Measurements from ENCODE around the gene RPL5.

RPL5 gene

DNA sequence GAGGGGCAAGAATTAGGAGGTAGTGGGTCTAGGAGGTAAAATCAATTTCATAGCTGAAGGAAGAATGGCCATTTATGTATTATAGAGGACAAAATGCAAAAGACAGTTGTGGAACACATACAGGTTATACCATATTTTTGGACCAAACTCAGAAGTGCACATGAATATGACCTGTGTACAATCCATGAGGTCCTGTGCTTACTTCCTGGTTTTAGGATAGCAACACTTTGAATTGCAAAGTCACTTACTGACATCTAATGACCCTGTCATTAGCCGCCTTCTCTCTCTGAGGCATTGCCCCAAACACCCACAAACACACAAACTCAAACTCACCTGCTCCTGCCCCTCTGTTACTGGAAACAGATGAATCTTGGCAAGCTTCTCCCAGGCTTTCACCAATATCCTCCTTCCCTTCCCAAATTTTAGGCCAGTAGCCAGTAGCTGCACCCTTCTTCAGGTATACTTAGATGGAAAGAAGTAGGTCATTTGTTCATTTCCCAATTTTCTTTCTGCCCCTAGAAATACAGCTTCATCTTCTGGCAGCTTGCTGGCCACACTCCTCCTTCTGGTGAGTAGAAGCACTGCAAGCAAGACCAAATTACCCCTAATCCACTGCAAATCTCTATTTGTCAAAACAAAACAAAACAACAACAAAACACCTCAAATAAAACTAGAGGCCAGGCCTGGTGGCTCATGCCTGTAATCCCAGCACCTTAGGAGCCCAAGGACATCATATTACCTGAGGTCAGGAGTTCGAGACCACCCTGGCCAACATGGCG, 13.7 kb upstream of the RPL5 start:
- DNase-seq (ENCODE audit: extremely low read depth in 1 of 2, low read depth in 1 of 2): no peak

DNA sequence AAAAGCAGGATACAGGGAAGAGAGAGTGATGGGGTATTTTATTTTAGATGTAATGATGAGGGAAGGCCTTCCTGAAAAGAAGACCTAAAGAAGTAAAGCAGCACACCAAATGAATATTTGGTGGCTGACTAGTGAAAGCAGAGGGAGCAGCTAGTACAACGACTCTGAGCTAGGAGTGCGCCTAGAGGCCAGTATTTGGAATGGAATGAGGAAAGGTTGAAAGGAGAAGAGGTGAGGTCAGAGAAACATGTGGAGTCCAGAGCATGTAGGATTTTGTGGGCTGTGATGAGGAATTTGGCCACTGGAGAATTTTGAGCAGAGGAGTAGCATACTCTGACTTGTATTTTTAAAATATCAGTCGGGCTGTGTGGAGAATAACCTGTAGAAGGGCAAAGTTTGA, 11.8 kb upstream of the RPL5 start:
- no peak for DNase-seq (ENCODE audit: extremely low read depth in 1 of 2, low read depth in 1 of 2)

DNA sequence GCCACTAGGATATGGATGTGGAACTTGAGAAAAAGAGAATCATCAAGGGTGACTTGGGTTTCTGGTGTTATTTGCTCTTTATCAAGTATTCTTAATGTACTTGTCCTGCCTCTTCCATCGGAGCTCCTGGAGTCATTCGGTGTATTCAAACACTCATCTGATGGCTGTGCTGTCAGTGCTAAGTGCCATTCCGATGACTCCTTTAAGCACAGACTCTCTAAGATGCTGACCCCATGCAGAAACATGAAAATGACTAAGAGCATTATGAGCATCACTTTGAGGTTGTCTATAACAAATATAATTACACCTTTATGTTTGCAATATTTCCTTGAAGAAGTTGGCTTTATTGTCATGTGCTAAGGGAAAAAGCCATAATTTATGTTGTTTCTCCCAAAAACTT, 11.3 kb upstream of the RPL5 start:
- DNase-seq (ENCODE audit: extremely low read depth in 1 of 2, low read depth in 1 of 2): no peak

DNA sequence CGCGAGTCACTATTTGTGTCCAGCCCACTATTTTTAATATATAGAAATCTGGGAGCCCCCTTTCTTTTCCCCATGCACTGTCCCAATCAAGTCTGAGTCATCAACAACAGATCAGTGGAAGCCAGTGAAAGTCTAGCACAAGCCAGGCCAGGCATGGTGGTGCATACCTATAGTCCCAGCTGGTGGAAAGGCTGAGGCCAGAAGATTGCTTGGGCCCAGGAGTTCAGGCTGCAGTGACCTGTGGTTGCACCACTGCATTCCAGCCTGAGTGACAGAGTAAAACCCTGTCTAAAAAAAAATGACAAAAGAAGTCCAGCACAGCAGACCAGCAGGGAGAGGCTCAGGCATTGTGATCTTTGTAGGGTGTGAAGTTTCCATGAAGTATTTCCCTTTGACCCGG, 9.0 kb upstream of the RPL5 start:
- no peak for DNase-seq (ENCODE audit: extremely low read depth in 1 of 2, low read depth in 1 of 2)

DNA sequence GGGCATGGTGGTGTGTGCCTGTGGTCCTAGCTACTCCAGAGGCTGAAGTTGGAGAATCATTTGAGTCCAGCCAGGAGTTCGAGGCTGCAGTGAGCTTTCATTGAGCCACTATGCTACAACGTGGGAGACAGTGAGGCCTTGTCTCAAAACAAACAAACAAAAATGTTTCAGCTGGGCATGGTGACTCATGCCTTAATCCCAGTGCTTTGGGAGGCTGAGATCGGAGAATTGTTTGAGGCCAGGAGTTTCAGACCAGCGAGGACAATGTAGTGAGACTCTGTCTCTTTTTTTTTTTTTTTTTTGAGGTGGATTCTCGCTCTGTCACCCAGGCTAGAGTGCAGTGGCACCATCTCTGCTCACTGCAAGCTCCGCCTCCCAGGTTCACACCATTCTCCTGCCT, 5.0 kb upstream of the RPL5 start:
- no peak for DNase-seq (ENCODE audit: extremely low read depth in 1 of 2, low read depth in 1 of 2)

DNA sequence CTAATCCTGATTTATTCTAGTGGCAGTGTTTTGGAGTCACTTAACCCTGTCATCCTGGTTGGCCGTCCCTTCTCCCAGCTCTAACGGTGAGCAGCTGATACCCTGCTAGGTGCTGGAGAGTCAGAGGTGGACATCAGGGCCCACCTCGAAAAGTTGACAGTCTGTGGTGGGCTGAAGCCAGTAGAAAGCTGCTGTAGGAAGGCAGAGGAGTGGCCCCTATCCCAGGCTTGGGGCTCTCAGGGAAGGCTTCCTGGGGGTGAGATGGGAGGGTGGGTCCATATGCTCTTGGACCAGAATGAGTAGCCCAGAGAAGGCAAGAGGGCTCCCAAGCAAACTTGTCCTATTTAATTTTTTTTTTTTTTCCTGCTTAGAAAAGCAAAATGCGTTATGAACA, 475 bp upstream of the RPL5 start:
- DNase-seq (ENCODE audit: extremely low read depth in 1 of 2, low read depth in 1 of 2): no peak

DNA sequence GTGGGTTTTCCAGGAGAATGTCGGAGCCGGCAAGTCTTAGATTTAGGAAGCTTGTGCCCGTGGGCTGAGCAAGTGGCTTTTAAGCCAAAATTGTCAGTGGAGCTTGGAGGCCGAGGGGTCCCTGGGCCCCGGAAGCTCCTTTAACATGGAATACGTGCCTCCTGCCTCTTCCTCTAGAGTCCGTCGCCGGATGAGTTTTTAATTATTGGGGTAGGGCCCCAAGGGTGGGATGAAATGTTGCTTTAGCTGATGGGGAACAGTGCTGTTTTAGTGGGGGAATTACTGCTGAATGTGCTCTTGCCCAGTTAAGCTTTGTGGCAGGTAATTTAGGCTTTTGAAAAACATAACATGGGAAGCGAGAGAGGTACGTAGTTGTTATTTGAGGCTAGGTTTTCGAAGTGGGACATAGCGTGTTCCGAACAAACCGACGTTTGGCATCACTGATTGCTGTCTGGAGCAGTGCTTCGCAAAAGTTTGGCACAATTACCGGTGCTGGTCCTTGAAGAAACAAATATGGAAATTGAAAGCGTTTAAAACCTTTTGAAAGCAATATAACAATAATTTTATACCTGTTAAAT, 786 bp downstream of the RPL5 start:
- no peak for DNase-seq (ENCODE audit: extremely low read depth in 1 of 2, low read depth in 1 of 2)

DNA sequence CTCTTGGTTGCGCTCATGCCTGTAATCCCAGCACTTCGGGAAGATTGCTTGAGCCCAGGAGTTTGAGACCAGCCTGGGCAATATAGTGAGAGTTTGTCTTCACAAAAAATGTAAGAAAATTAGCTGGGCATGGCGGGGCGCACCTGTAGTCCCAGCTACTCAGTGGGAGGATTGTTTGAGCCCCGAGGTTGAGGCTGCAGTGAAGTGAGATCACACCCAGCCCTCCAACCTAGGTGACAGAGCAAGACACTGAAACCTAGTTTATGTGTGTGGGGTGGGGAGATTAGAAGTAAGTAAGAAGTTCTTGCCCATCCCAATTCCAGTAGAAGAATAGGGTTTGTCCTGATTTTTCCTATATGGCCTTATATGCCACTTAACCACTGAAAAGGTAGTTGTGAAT, 2.0 kb downstream of the RPL5 start:
- no peak for DNase-seq (ENCODE audit: extremely low read depth in 1 of 2, low read depth in 1 of 2)

DNA sequence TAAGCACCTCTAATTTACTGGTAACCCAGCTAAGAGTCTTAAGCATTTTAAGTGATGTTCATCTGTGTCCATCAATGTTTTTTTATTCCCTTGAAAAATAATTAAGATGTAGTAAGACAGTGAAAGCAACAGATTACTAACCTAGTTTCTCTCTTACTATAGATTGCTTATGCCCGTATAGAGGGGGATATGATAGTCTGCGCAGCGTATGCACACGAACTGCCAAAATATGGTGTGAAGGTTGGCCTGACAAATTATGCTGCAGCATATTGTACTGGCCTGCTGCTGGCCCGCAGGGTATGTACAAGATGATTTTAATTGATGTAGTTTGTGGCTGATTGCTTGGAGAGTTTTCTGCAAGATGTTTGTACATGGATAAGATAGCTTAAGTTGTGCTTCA, 2.8 kb downstream of the RPL5 start:
- no peak for DNase-seq (ENCODE audit: extremely low read depth in 1 of 2, low read depth in 1 of 2)

DNA sequence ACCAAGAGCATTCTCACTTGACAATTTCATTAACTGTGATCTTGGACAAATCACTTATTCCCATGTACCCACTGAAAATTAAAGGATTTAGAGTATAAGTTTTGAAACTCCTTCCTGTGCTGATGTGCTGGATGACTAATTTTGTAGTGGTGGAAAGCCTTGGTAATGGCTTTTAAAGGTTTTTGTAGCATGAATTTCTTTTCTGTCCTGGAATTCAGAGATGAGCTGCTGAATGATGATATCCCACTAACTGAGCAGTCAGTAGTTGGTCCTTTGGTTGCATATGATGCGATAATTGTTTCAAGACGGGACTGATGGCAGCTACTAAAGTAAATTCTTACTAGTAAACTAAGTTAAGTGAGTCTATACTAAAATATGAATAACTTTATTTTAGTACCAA, 5.2 kb downstream of the RPL5 start:
- no peak for DNase-seq (ENCODE audit: extremely low read depth in 1 of 2, low read depth in 1 of 2)

DNA sequence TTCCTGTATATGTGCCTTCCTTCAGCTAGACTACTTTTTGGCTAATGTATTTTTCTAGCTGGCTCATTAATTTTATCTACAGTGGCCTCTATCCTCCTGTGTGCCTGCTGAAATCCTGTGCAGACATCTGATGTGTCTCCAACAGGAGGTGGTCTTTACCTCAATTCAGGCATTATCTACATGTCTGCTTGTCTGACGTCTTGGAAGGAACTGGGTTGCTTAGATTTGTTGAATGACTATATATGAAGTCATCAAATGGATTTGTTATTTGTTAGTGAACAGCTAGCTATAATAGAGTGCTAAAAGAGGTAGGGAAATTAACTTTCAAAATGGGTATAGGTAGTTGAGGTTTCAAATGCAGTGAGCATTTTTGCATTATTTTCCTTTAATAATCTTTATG, 6.7 kb downstream of the RPL5 start:
- DNase-seq (ENCODE audit: extremely low read depth in 1 of 2, low read depth in 1 of 2): no peak

DNA sequence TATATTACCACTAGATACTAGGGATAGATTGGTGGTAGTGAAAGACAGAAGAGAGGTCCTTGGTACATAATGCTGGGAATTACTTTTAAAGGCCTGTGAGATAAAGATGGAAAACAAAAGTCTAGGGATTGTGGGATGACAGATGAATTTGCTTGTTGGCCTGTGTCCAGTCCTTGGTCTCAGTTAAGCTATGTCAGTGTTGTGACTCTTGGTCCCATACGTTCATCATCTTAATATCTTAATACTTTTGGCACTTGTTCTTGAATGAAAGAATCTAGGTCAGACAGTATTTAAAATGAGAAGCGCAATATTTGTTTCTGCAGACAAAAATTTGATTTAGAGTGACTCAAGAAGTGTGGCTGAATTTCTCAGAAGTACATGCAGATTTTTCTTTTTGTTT, 7.6 kb downstream of the RPL5 start:
- DNase-seq (ENCODE audit: extremely low read depth in 1 of 2, low read depth in 1 of 2): no peak

DNA sequence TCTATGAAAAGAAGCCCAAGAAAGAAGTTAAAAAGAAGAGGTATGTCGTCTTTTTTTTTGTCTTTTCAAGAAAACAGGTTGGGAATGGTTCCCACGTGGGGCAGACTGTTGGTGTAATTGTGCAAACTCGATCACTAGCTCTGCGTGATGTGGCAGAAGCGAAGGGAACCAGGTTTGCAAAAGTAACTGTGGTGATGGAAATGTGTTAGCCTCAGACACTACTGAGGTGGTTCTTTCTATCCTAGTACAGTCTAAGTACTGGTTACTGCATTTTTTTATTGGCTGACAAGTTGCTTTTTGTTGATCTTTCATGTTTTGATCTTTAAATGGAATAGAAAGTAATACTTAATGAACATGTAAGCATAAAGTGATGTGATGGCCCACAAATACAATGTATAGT, 8.8 kb downstream of the RPL5 start:
- DNase-seq (ENCODE audit: extremely low read depth in 1 of 2, low read depth in 1 of 2): no peak

DNA sequence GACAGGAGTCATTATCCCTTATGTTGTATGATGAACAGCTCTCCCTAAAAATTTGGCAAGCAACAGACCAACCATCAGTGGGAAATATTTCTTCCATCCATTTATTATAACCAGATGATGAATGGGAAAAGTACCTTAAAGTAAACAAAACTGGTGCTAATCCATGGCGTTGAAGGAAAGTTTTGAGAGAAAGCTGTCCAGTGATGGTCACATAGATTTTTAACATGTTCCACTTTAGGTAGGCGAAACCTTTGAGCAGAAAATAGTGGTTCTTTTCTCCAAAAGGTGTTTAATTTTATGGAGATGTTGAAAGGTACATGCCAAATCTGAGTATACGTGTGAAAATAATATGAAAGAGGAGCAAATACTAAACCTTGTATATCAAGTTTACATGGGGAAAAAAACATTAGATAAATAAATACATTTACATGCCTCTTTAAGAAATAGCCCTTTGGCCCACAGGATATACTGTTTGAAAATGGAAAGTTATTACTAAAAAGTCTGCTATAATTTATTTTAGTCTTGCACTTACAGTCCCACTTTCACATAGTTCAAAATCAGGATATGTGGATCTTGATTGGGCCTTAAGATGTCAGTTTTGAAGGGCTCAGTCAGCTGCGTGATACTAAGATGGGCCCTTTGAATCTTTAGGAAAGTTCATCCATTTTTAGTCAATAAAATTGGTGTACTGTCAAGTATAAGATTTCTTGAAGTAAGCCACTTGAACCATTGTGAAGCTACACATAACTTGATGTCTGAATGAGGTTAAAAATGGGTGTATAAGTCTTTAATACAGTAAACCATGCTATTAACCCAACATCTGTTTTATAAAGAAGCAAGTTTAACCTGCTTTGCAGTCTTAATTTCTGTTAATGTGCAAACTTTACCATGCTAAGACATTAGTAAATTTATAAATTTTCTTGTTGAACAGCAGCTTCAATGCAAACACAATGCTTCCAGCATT, 10.5 kb downstream of the RPL5 start:
- DNase-seq (ENCODE audit: extremely low read depth in 1 of 2, low read depth in 1 of 2): no peak

DNA sequence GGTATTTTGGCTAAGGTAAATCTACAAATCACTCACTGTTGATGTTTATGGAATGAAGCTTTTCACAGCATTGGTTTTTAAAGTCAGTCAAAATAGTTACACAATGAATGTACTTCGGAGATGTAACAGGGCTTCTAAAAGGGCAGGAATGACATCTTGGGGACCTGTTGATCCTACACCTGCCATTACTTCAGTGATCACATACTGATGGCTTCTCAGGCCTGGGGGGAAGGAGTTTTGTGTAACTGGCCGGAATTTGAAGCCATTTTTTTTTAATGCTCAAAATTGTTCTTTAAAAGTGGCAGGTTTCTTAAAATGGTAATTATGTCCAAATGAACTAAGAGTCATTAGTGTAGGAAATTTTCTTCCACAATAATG, 11.2 kb downstream of the RPL5 start:
- DNase-seq (ENCODE audit: extremely low read depth in 1 of 2, low read depth in 1 of 2): no peak

DNA sequence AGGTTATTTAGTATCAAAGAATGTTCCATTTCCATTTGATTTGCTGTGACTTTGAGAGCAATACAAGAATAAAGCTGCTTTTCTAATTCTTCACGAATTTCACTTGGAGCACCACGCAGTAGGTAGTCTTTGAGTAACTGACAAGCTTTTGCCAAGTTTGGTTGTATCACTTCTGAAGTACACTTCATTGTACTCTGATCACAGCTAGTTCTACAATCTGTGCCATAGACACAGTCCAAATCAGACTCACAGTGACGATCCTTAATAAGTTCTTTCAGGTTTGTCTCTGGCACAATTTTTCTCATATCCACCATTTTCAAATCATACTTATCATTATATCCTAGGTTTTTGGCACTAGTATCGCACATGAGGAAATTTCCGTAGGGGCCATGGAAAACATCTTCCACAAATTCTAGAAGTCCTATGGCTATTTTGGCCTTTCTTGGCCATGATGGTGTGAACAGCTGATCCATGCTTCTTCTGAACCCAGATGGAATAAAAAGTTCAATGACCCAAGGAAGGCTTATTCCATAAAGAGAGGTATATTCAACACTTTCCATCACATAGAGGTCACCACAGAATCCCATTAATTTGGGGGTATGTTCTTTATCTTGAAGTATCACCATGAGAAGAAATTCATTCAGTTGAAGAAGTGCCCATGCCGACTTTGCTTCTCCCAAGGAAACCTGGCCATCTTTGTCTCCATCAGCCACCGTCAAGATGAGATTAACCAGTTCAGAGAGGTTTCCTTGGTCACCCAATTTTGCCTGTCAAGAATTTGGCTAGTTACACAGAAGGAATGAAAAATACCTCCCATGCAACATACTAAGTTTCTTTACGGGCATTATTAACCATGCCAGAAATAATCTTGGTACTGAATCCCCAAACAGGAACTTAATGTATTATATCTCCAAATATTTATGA, 11.9 kb downstream of the RPL5 start:
- DNase-seq (ENCODE audit: extremely low read depth in 1 of 2, low read depth in 1 of 2): no peak

DNA sequence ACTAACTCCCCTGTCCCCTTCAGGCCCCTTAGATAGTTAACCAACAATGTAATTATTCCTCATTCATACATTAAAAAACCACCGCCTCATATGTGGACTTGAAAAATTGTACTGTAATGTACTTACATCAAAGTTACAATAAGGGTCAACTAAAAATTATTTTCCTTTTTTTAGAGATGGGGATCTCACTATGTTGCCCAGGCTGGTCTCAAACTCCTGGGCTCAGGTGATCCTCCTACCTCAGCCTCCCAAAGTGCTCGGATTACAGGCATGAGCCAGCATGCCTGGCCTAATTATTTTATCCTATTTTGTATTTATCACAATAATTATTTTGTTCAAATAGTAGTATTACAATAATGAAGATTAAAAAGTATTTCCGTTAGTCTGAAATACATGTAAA, 12.6 kb downstream of the RPL5 start:
- DNase-seq (ENCODE audit: extremely low read depth in 1 of 2, low read depth in 1 of 2): no peak

DNA sequence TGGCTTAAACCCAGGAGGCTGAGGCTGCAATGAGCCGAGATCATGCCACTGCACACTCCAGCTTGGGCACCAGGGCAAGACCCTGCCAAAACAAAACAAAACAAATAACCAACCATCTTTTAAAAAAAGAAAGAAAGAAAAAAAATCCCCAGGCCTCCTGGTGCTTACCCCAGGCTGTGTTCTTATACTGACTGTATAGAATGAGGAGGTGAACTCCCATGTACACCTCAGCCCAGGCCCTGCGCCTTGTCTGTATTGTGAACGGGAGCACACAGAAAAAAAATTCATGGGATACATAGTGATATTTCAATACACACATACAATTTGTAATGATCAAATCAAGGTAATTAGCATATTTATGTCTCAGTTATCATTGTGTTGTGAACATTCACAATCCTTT, 14.1 kb downstream of the RPL5 start:
- DNase-seq (ENCODE audit: extremely low read depth in 1 of 2, low read depth in 1 of 2): no peak

DNA sequence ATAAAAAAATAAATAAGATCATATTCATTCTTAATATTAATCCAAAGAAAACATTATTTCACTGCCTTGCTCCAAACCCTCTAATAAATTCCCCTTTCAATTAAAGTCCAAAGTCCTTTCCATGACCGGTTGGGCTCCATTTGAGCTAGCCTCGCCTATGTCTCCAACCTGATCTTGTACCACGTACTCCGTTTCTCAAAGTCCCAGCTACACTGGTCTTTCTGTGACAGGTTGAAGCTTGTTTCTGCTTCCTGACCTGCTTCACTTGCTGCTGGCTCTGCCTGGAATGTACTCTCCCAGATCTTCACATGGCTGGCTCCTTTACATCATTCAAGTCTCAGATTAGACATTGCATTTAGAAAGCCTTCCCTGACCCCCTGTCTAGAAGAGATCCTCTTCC, 16.4 kb downstream of the RPL5 start:
- no peak for DNase-seq (ENCODE audit: extremely low read depth in 1 of 2, low read depth in 1 of 2)

DNA sequence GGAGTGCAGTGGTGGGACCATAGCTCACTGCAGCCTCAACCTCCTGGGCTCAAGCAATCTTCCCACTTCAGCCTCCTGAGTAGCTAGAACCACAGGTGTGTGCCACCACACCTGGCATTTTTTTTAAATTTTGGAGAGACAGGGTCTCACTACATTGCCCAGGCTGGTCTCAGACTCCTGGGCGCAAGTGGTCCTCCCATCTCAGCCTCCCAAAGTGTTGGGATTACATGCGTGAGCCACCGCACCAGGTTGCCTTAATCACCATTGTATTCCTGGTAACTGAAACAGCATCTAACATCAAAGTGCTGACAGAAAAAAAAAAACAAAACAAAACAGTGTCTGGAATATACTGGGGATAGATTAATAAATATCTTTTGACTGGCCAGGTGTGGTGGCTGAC, 18.2 kb downstream of the RPL5 start:
- DNase-seq (ENCODE audit: extremely low read depth in 1 of 2, low read depth in 1 of 2): no peak

DNA sequence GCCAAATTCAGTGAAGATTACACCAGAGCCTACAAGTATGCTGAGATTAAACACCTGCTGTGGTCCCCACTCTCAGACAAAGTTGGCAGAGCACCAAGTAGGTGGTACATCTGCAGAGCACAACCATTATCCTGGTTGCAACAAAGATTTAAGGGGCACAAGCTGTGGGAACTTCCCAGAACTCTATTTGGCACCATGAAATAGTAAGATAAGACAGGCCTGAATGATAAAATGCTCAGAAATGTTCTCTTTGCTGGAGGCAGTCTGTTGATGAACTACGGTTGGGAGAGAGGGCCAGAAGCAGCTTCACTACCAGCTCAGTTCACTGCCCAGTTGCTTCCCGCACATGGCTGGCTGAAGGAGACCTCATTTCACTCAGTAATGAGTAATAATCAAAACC, 19.9 kb downstream of the RPL5 start:
- DNase-seq (ENCODE audit: extremely low read depth in 1 of 2, low read depth in 1 of 2): no peak
